Uterus (tissue), 4 donors: ENCODE data around the gene SCCPDH. TPM values are rescaled to one million over a fixed set of nuclear protein-coding genes. Genes with fewer than 3 reads are reported as not detected.

Source experiments
- DNase-seq, 2 donors: peaks; one replicate each; pipeline ENCODE4 v3.0.0-alpha.2; 2019 to 2020
- H3K27ac ChIP-seq, 2 donors: fragments of 200-600 bp; sonication (generic); 1 replicate in 1 of 2; 2 replicates in 1 of 2; pipeline ENCODE4 v1.5.1; 2016 to 2018
- H3K27me3 ChIP-seq, 2 donors: fragments of 200-600 bp; sonication (generic); one replicate each; pipeline ENCODE4 v1.5.1; 2018 to 2019; ENCODE audit warnings: control low read depth in 1 of 2
- H3K36me3 ChIP-seq, 2 donors: fragments of 200-600 bp; sonication (generic); one replicate each; pipeline ENCODE4 v1.5.1; 2019; ENCODE audit warnings: control low read depth in 1 of 2
- H3K4me1 ChIP-seq, 2 donors: fragments of 200-600 bp; sonication (generic); one replicate each; pipeline ENCODE4 v1.5.1; 2018 to 2019; ENCODE audit warnings: control low read depth in 1 of 2
- H3K4me3 ChIP-seq, 2 donors: fragments of 200-600 bp; sonication (generic); 1 replicate in 1 of 2; 2 replicates in 1 of 2; pipeline ENCODE4 v1.5.1; 2018 to 2019; ENCODE audit warnings: mild to moderate bottlenecking in 1 of 2
- H3K9me3 ChIP-seq, 2 donors: fragments of 200-600 bp; sonication (generic); one replicate each; pipeline ENCODE4 v1.5.1; 2019; ENCODE audit warnings: control low read depth in 1 of 2
- POLR2A ChIP-seq, 2 donors: fragments of 450-650 bp; IDR thresholded peaks; one replicate each; pipeline ENCODE4 v1.6.1; 2016; ENCODE audit warnings: antibody characterized with exemption in 2 of 2, mild to moderate bottlenecking in 1 of 2, moderate library complexity in 1 of 2
- intact Hi-C: fragments of 100-400 bp; cut with DNase I; formaldehyde crosslinking; loops from one replicate; pipeline ENCODE4 v1.15.1; 2023; ENCODE audit warnings: low total_unique reads
- total RNA-seq, 4 donors: library from RNA; depleted of rRNA in 3 of 4; stranded (reverse); fragments of >200 nt in 3 of 4; gene quantifications; one replicate each; pipeline versions ENCODE4 v1.1.0 to v1.2.4, GENCODE V29; 2014 to 2023
- TF ChIP-seq, protein P1 (sequence below), 4 experiments: fragments of 200-600 bp in 2 of 4; fragments of 450-650 bp in 2 of 4; sonication (generic) in 2 of 4; IDR thresholded peaks; one replicate each; pipeline ENCODE4 v1.5.1; 2016 to 2019; ENCODE audit warnings: antibody characterized with exemption in 4 of 4, mild to moderate bottlenecking in 2 of 4, moderate library complexity in 1 of 4
- donor health status: DM: yes; HTN: yes; CAD: no.

SCCPDH gene
- total RNA-seq, 4 donors from 2014 or later, result 12.9 to 53.4 (median 22.1) TPM

DNA sequence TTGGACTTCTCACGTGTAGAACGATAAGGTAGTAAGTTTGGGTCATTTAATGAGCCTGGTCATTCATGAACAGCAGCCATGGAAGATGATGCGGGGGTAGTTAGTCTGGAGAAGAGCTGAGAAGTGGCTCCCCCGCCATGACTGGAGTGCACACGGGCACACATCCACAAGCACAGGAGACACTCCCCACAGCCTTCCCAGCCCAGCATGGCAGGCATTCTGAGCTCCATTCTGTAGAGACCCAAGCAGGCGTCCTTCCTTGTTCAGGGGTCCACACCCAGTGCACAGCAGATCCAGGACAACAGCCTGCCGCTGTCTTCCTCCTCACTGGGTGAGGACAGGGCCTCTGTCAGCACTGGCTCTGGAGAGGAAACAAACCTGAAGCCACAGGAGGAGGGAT, 57.0 kb downstream of the SCCPDH start:
- Histone ChIP-seq H3K36me3 (no peaks in the 10 kb centered on the region), H3K27ac (no peak overlapping the region), H3K27me3 (no peaks in the 10 kb centered on the region), H3K4me1 (no peaks in the 10 kb centered on the region), H3K9me3 (no peaks in the 10 kb centered on the region), H3K4me3 (no peak overlapping the region)
- no peak for TF ChIP-seq POLR2A (IDR thresholded peaks at IDR 0.05)
- TF ChIP-seq, protein P1, sequence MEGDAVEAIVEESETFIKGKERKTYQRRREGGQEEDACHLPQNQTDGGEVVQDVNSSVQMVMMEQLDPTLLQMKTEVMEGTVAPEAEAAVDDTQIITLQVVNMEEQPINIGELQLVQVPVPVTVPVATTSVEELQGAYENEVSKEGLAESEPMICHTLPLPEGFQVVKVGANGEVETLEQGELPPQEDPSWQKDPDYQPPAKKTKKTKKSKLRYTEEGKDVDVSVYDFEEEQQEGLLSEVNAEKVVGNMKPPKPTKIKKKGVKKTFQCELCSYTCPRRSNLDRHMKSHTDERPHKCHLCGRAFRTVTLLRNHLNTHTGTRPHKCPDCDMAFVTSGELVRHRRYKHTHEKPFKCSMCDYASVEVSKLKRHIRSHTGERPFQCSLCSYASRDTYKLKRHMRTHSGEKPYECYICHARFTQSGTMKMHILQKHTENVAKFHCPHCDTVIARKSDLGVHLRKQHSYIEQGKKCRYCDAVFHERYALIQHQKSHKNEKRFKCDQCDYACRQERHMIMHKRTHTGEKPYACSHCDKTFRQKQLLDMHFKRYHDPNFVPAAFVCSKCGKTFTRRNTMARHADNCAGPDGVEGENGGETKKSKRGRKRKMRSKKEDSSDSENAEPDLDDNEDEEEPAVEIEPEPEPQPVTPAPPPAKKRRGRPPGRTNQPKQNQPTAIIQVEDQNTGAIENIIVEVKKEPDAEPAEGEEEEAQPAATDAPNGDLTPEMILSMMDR (IDR thresholded peaks at IDR 0.05), result no peak
- intact Hi-C loops, result no loop called here
- no peak for DNase-seq

DNA sequence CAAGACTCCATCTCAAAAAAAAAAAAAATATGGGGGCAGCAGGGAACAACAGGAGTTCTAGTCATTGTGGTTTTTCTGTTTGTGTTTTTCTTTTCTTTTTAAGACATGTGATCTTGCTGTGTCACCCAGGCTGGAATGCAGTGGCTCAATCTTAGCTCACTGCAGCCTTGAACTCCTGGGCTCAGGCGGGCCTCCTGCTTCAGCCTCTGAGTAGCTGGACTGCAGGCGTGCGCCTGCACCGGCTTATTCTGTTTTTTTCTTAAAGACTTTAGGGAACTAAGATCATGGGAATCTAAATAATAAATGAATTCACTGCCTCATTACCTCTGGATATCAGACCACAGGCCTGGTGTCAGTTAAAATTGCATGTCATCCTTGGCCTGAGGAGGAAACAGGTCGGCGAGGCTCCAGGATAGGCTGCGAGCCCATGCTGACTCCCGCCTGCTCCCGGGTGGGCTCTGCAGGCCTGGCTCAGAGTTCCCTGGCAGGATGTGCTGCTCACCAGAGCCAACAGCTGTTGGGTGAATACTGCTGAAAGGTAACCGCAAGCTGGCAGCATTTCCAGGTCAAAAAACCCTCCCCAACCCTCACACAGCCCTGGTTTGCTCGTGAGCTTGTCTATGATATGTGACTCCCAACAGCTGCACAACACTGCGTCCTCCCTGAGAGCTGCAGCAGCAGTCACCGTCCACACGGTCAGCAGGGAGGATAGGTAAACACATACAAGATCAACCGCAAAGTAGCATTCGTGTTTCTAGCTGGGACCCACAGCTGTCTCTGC, 58.1 kb downstream of the SCCPDH start:
- H3K36me3 ChIP-seq, result no peaks in the 10 kb centered on the region
- H3K27ac ChIP-seq, result peak overlapping the region in 1 of 2 donors; percentile 19
- H3K4me3 ChIP-seq, result no peak overlapping the region
- intact Hi-C loops, result no loop called here
- H3K4me1 ChIP-seq, result no peaks in the 10 kb centered on the region
- H3K9me3 ChIP-seq, result no peaks in the 10 kb centered on the region
- peak in 1 of 2 donors; percentile 40 for DNase-seq
- H3K27me3 ChIP-seq, result no peaks in the 10 kb centered on the region
- TF ChIP-seq, protein P1 (IDR thresholded peaks at IDR 0.05), result no peak
- TF ChIP-seq POLR2A (IDR thresholded peaks at IDR 0.05), result no peak

DNA sequence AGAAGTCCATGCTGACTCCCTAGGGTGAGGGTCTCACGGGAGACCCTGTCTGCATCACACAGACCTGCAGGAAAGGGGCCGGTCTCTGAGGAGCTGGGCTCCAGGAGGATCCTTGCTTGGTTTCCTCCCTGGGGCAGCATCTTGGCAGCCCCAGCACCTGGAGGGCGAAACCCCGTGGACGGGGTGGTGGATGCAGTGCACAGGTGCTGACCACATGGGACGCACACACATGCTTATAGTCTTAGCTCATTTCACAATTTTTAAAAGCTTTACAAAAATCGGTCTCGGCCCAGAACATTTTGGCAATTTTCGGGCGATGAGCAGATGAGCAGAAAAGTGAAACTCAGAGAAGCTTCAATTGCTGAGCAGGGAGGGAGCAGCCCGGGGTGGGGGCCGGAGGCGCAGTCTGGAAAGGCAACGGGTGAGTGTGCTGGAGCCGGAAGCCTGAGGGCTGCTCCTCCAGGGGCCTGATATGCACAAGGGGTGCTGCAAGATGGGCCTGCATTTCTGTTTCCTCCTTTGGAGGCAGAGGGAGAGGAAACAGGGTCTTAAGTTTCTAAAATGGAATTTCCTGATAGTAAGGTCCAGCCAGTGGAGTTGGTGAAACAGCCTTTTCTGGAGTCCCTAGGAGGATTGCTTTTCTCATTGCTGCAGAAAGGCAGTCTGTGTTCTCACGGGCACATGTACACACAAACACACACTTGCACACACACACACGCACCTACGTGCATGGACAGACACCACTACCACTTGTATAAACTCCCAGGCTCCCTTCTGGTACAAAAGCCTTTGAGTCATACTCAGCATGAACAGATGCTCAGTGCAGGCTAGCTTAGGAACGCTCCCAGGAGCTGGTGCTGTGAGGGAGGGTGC, 60.6 kb downstream of the SCCPDH start:
- intact Hi-C loops, result no loop called here
- Histone ChIP-seq H3K36me3 (no peaks in the 10 kb centered on the region), H3K27ac (no peak overlapping the region), H3K9me3 (no peaks in the 10 kb centered on the region), H3K27me3 (no peaks in the 10 kb centered on the region), H3K4me3 (no peak overlapping the region), H3K4me1 (peaks cover 0 to 8% of the 10 kb centered on the region in 2 donors)
- TF ChIP-seq POLR2A (IDR thresholded peaks at IDR 0.05), result no peak
- TF ChIP-seq, protein P1 (IDR thresholded peaks at IDR 0.05), result no peak
- DNase-seq, result no peak

DNA sequence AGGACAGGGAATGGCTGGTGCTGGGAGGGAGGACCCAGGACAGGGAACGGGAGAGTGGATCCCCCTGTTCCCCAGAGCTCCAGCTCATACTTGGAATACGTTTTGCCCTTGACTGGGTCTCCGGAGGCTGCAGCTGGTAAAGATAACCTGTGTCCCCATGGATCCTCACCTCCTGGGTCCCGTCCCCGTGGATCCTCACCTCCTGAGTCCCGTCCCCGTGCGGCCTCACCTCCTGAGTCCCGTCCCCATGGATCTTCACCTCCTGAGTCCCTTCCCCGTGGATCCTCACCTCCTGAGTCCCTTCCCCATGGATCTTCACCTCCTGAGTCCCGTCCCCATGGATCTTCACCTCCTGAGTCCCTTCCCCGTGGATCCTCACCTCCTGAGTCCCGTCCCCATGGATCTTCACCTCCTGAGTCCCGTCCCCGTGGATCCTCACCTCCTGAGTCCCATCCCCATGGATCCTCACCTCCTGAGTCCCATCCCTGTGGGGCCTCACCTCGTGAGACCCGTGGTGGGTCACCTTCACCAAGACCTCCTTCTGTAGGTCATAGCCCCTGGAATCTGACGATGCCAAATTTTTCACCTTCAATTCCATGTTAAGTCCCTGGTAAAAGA, 61.4 kb downstream of the SCCPDH start:
- H3K4me1 ChIP-seq, result peaks cover 0 to 8% of the 10 kb centered on the region in 2 donors
- H3K36me3 ChIP-seq, result no peaks in the 10 kb centered on the region
- intact Hi-C loops, result no loop called here
- no peak overlapping the region for H3K27ac ChIP-seq
- H3K27me3 ChIP-seq, result no peaks in the 10 kb centered on the region
- no peak overlapping the region for H3K4me3 ChIP-seq
- no peaks in the 10 kb centered on the region for H3K9me3 ChIP-seq
- TF ChIP-seq, protein P1 (IDR thresholded peaks at IDR 0.05), result no peak
- TF ChIP-seq POLR2A (IDR thresholded peaks at IDR 0.05), result no peak
- DNase-seq, result no peak
